ENCODE measurements around the gene GGTLC2.
"Not testable (repeated sequence)": the region's sequence is repeated elsewhere in the genome, so short reads cannot be mapped to it uniquely, and the experiment has no call there.

GGTLC2 gene

DNA sequence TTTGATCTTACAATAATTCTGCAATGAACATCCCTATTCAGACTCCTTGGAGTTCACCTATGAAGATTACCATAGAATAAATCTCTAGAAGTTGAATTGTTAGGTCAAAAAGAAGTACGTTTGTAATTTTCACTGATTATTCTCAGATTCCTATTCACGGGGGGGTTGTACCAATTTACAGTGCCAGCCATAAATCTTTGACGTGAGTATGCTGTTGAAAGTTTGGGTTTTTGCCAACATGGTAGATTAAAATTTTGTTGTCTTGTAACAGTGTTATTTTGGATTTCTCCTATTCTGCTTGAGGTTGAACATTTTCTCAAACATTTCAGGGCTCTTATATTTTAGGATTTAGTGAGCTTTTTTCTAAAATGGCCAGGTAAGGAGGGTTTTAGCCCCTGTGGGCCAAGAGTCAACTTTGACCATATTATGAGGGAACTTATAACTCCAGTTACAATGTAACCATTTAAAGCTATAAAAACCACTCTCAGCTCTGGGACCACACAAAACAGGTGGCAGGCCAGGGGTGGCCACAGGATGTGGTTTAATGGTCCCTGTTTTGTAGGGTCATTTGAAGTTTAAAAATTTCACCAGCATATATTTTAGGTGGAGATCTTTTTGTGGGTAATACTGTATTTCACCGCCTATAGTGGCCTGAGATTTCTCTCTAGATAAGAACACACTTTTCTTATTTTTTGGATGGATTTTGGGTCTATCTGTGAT is 25.8 kb downstream of the GGTLC2 start:
- DNase-seq, result no peak

DNA sequence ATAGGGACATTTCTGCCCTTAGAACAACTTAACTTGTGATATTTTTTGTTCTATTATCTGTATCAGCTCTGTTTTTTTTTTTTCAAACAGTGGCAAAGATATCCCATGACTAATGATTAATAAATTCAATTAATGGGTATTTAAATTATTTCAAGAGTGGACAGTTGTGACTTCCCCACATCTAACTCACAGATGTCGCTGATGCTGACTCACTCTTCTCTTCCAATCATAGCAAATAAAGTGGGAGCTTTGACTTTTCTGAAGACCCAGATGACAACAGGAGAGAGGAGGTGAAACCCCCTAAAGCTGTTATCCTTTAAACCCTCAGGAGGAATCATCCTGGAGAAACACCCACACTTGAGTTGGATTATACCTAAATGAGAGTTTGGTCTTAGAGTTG is 27.1 kb downstream of the GGTLC2 start:
- no peak for DNase-seq

DNA sequence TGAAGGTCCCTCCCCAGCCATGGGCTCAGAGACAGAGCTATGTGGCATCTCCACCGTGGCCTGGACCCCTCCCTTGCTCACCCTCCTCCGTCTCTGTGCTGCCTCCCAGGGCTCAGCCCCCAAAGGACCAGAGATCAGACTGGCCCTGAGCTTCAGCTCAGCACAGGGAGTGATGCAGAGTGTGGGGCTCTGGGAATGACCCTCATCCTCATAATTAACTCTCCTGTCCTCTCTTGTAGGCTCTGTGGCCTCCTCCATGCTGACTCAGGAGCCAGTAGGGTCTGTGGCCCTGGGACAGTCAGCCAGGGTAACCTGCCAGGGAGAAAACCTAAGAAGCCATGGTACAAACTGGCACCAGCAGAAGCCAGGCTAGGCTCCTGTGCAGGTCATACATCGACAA is 28.7 kb downstream of the GGTLC2 start:
- DNase-seq, result no peak

DNA sequence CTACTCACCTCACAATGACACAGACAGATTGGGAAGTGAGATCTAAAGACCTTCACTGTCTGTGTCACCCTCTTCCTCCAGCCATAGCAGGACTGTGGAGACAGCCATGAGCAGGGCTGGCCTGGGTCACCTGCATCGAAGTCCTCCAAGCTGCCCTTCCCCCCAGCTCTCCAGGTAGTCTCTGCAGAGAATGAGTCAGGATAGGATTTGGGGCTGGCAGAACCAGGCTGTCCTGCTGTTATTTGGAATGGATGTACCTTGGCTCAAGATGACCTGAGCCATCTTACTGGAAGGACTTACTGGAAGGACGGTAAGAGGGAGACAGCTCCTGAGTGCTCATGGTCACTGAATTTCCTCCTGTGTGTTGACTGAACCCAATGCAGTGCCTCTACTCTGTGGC is 29.2 kb downstream of the GGTLC2 start:
- no peak for DNase-seq

DNA sequence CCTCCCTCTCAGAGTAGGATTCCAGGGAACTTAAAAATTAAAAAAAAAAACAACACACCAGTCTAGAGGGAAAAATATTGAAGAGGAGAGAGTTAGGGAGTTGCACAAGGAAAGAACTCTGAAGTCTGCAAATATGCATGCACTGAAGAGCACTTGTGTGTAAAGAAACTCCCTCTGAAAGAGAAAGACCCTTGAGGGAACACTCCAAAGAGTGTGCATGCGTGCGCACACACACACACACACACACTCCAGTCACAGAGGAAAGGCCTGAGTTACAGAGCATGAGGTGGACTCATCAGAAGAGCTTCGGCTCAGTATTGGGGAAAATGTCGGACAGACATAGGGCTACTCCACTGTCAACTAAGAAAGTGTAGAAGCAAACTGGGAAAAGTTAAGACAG is 30.1 kb downstream of the GGTLC2 start:
- DNase-seq, result no peak

DNA sequence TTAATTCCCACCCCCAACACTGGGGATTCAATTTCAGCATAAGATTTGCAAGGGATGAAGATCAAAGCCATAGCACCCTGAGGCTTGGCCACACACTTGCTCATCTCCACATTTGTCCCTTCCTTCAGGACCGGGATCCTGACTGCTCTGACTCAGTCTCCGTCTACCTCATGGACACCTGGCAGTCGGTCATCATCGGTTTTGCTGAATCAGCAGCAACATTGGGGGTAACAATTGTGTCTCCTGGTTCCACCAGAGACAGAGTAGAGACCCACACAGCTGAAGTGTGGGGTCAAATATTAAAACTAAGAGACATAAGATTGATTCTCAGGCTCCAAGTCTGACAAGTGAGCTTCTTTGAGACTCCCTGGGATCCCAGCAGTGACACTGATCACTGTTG is 34.6 kb downstream of the GGTLC2 start:
- no peak for DNase-seq

DNA sequence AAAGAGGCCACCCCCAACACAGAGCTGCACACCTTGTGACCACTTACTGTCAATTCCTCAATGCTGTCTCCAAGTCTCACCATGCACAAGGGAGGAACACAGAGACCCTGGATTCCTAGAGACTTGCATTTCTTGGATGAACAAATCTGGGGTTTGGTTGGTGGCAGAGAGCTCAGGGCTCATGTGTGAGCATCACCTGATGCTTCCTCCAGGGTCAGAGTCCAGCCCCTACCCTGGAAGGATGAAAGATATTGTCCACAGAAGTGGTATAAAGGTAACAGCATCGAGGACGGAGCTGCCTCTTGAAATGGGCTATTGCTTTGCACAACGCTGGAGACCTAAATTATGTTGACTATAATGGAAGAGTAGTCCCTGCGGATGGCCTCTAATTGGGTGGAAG is 36.0 kb downstream of the GGTLC2 start:
- no peak for DNase-seq

DNA sequence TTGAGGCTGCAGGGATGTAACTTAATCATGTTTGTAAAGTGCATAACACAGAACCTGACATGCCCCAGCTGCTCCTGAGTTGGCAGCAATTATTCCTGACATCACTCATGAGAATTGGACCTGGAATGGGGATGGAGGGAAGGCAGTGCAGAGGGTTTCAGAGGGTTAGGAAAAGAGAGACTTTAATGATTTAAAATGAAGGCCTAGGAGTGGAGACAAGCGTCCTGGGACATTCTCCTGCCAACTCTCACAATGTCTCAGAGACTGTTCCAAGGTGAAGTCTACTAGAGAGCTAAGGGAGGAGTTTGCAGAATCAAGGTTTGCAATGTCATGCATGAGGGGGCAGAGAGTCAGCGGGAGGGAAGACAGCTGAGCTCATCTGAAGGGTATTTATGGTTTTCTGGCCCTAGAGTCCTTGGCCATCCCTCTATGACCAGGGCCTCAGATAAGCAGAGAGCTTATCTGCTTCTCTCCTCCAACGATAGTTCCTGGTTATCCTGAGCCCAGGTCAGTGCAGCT is 36.9 kb downstream of the GGTLC2 start:
- peak; percentile 31 for DNase-seq

DNA sequence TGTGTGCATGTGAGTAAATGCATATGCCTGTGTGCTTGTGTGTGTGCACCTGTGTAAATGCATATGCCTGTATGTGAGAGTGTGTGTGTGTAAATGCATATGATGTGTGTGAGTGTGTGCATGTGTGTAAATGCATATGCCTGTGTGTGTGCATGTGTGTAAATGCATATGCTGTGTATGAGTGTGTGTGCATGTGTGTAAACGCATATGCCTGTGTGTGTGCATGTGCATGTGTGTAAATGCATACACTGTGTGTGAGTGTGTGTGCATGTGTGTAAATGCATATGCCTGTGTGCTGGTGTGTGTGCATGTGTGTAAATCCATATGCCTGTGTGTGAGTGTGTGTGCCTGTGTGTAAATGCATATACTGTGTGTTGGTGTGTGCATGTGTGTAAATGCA is 37.8 kb downstream of the GGTLC2 start:
- DNase-seq, result no peak

DNA sequence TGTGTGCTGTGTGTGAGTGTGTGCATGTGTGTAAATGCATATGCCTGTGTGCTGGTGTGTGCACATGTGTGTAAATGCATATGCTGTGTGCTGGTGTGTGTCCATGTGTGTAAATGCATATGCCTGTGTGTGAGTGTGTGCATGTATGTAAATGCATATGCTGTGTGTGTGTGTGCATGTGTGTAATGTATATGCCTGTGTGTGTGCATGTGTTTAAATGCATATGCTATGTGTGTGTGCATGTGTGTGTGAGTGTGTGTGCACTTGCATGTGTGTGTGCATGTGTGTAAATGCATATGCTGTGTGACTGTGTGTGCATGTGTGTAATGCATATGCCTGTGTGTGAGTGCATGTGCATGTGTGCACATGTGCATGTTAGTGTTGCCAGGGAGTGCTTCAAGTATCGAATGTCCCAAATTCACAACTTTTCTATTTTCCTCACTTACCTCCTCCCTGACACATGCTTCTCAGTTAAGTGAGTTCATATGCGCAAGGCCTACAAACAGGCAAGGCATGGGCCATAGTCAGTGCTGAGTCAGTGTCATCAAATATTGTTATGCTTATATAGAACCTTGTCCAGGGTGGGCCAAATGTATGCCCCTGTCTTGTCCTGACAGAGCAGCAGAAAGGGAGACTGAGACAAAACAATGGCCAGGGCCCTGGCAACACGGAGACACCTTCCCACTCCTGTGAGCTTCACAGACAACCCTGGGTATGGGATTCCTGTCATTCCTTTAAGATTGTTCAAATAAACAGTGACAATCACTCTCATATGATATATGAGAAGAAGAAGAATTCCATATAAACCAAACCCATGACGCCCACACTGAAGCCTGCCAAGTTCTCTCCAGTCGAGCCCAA is 38.6 kb downstream of the GGTLC2 start:
- DNase-seq, result no peak

DNA sequence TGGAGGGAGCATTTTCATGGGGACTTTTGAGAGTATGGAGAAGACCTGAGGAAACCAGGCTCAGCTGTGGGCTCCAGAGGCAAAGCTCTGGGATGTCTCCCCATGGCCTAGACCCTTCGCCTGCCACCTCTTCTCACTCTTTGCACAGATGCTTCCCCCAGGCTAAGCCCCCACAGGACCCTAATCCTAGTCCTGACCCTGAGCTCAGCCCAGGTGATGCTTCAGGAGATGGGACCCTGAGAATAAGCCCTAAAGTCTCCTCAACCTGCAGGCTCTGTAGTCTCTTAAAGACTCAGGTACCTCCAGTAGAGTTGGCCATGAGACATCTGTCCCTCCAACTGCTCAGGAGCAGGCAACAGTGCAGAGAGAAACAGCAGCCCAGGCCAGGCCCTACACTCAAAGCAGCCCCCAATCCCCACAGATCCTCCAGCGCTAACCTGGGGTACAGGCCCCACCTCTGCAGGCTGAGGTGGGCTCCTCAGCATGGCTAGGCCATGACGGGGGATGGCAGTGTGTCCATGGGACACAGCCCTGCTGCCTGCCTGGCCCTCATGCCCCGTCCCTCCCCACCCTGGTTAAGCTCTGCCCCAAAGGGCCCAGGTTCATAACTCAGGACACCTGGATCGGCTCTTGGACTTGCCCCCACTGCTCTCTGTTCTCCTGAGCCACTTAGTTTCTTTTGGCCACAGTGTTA is 39.4 kb downstream of the GGTLC2 start:
- no peak for DNase-seq

DNA sequence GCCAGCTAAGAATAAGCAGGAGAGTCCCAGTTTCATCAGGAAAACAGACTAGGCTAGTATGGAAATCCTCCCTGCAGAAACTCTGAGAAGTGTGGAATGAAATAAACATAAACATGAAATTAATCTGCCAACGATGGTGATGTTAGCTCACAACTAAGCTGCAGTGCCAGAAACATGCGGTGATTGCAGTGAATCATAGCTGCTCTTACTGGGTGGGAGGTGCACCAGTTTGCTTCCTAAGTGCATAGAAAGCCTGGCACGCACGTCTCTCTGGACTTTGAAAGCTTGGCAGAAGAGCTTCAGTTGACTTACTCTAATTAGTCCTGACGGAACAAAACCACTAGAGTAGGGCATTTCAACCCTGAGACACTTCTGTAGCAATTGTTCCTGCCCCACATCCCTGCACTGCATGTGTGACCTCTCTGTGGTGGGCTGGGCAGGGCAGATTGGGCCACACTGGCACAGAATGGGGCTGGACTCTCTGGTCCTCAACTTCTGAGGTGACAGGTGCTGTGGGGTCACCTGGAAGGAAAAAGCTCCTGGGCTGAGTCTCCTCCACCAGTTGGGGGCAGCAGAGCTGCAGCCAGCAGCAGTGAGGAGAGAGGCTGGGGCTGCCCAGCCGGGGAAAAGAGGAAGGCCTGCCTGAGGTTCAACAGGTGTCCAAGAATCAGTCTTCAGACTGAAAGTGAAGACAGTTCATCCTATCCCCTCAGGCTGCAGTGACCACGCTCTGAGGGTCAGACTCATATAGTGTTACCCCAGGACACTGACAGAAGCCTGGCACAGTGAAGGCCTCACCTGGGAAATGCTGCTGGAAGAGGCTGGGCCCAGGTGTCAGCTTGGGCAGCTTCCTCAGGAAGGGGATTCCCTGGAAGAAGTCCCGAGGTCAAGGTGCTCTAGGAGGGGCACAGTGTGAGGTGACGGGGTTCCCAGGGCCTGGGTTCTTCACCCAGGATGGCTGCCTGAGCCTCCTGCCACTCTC is 40.5 kb downstream of the GGTLC2 start:
- peak; percentile 23 for DNase-seq

DNA sequence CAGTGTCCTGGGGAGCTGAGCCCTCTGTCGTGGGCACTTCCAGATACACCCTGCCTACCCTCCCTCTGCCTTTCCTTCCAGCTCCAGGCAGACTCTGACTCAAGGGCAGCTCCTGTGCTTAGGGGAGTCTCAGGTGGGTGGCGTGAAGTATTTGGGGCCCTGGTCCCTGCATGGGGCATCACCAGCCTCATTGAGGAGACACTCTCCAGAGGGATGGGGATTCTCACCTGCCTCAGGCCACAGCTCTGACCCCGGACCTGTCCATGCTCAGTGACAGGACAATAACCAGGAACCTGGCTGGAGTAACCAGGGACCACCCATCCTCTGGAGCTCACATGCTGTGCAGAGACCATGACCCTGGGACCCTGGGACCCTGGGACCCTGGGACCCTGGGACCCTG is 41.2 kb downstream of the GGTLC2 start:
- DNase-seq, result no peak

DNA sequence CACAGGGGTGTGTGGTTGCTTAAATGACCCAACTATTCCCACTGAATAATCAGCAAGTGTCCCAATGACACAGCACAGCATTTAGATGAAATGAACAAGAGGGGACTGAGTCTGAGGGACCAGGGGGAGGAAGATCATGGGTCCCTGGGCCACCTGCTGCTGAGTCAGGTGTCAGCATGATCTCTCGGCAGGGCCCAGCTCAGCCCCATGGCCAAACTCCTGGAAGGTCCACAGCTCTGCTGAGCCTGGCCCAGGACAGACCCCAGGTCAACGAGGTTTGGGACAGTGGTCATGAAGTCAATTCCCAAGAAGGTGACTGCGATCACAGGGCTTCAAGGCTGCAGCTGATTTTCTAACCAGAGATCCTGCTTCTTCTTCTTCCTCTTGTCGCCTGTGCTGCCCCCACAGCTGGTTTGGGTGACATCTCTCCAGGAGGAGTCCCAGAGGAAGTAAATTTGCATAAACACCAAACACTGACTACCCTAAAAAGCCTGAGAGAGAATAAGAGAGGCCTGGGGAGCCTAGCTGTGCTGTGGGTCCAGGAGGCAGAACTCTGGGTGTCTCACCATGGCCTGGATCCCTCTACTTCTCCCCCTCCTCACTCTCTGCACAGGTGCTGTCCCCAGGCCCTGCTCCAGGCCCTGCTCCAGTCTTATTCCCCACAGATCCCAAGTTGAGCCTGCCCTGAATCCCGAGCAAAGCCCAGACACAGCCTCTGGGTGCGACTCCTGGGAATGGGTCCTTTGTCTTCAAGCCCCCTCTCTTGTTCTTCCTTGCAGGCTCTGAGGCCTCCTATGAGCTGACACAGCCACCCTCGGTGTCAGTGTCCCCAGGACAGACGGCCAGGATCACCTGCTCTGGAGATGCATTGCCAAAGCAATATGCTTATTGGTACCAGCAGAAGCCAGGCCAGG is 42.0 kb downstream of the GGTLC2 start:
- DNase-seq, result not testable (repeated sequence)

DNA sequence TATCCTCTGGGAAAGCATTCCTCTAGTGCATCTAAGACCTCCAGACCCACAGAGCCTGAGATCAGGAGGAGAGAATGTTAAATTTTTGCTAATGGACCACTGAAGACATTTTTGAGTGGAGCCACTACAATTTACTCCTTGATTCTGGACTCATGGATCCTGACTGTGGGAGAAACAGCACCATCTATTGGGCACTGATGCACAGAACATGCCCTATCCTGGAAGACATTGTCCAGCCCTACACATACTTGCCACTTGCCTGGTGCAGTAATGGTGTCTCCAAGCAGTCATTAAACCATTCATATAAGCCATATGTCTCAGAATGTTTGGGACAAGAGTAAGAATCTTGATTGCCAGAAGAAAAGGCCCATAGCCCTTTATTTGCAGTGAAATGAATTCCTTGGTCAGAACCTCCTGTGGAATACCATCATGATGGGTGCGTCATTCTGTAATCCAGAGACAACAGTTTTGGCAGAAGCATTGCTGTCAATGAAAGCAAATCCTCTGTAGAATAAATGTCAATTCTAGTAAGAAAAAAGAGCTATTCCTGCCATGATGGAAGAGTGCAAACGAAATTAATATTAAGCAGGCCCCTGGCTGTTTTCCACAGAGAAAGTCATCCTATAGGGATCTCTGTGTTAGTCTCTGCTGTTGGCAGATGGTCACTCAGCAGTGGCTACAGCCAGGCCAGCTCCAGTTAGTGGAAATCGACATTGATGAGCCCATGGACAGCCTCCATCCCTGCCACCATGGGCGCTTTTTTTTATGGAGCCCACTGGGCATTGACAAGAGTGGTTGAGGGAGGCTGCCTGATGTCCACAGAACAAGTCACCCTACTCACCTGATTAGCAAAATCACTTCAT is 43.5 kb downstream of the GGTLC2 start:
- DNase-seq, result peak; percentile 27

DNA sequence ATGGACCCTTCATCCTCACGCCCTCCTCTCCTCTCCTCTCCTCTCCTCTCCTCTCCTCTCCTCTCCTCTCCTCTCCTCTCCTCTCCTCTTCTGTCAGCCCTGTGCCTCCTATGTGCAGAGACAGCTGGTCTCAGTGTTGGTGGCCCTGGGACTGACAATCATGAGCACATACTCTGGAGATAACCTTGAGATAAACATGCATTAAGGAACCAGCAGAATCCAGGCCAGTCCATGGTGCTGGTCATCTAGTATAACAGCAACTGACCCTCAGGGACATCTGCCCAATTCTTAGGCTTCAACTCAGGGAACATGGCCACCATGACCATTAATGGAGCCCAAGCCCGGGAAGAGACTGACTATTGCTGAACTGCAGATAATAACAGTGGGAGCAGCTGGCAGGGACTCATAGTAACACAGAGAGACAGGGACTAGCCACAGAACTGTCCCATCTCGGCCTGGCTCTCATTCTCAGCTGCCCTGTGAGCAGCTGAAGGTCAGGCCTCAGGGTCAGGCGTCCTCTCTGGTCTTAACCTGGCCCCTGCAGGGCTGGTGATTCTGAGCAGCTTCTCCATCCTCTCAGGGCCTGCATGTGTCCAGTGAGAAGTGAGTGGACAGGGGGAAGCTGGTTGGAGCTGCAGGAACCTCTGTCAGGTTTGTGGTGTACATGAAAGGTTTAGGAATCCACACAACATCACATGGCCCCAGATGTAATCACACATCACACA is 45.4 kb downstream of the GGTLC2 start:
- no peak for DNase-seq

DNA sequence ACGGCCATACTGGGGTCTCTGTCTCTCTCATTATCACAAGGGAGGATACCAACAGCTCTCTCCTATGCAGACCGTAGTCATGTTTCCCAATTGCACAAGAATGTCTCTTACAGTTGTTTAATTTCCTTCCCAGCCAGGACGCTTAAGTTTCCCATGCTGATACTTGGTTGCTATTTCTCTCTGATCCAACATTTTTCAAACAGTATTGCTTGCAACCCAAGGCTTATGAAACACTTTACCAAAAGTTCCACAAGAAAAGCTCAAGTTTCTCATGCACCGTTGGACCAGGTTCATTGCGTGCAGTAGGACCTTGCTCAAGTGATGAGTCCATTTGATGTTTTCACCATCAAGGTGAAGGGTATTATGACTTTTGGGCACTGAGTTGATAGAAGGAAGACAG is 46.6 kb downstream of the GGTLC2 start:
- DNase-seq, result no peak

DNA sequence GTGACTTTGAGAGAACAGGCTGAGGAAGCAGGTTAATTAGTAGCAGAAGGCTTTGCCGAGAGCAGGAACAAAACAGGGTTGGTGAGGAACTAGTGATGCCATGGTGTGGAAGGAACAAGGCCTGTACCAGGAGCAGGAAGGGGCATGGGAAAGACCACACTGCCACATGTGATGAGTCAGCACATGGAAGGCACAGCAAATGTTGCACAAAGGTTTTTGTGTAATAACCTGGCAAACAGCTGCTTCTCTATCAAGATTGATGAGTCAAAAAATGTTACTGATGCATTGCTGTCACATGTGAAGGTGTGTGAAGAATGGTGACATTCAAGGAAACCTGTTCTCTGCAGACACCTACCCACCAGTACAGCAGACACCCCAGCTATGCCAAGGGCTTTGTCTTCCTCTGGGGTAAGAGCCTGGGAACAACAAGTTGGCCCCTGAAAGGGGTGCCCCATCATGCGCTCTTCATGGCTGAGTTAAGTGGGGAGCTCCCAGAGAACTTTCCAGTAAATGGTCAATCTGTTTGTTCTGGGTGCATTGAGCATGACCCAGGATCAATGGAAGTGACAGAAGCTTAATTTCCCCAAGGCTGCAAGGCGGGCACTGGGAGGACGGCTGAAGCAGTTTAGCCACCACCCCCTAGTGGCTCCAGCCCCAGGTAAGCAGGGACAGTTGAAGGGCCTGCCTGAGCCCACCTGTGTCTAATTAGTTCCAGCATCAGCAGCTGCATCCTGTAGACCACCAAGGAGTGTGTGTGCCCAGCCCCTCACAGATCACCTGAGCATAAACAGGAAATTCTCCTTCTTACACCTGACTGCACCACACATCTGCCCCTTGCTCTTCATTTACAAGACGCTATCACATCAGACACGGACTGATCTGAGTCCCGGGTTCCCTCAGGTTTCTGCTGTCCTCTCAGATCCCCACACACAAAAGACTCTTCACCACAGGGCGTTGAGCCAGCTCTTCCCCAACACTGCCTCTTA is 47.6 kb downstream of the GGTLC2 start:
- DNase-seq, result no peak
